Muscle layer of colon (tissue), 2 donors: ENCODE data around the gene RTTN.
"Not testable (repeated sequence)": the region's sequence is repeated elsewhere in the genome, so short reads cannot be mapped to it uniquely, and the experiment has no call there.

Source experiments
- H3K27ac ChIP-seq: one replicate; pipeline ENCODE4 v1.7.0; 2013; ENCODE audit warnings: low read depth, mild to moderate bottlenecking, low read length, moderate library complexity
- H3K27me3 ChIP-seq, 2 donors: one replicate each; pipeline ENCODE4 v1.7.0; 2013; ENCODE audit warnings: low read length in 2 of 2, mild to moderate bottlenecking in 2 of 2; ENCODE audit not compliant: insufficient read depth in 2 of 2, control insufficient read depth in 1 of 2
- H3K36me3 ChIP-seq: one replicate; pipeline ENCODE4 v1.7.0; 2013; ENCODE audit warnings: mild to moderate bottlenecking, low read length; ENCODE audit not compliant: insufficient read depth
- H3K4me1 ChIP-seq: one replicate; pipeline ENCODE4 v1.7.0; 2013; ENCODE audit warnings: mild to moderate bottlenecking, low read length; ENCODE audit not compliant: insufficient read depth
- H3K4me3 ChIP-seq, 2 donors: one replicate each; pipeline ENCODE4 v1.7.0; 2013; ENCODE audit warnings: low read length in 2 of 2, low read depth in 1 of 2, mild to moderate bottlenecking in 1 of 2, moderate library complexity in 1 of 2
- H3K9ac ChIP-seq: one replicate; pipeline ENCODE4 v1.7.0; 2013; ENCODE audit warnings: low read length
- H3K9me3 ChIP-seq: one replicate; pipeline ENCODE4 v1.7.0; 2013; ENCODE audit warnings: mild to moderate bottlenecking, low read length
- donor health status: abdominal sarcoma.
- donor health status: Adenocarcinoma of cecum.

The RTTN gene, protein sequence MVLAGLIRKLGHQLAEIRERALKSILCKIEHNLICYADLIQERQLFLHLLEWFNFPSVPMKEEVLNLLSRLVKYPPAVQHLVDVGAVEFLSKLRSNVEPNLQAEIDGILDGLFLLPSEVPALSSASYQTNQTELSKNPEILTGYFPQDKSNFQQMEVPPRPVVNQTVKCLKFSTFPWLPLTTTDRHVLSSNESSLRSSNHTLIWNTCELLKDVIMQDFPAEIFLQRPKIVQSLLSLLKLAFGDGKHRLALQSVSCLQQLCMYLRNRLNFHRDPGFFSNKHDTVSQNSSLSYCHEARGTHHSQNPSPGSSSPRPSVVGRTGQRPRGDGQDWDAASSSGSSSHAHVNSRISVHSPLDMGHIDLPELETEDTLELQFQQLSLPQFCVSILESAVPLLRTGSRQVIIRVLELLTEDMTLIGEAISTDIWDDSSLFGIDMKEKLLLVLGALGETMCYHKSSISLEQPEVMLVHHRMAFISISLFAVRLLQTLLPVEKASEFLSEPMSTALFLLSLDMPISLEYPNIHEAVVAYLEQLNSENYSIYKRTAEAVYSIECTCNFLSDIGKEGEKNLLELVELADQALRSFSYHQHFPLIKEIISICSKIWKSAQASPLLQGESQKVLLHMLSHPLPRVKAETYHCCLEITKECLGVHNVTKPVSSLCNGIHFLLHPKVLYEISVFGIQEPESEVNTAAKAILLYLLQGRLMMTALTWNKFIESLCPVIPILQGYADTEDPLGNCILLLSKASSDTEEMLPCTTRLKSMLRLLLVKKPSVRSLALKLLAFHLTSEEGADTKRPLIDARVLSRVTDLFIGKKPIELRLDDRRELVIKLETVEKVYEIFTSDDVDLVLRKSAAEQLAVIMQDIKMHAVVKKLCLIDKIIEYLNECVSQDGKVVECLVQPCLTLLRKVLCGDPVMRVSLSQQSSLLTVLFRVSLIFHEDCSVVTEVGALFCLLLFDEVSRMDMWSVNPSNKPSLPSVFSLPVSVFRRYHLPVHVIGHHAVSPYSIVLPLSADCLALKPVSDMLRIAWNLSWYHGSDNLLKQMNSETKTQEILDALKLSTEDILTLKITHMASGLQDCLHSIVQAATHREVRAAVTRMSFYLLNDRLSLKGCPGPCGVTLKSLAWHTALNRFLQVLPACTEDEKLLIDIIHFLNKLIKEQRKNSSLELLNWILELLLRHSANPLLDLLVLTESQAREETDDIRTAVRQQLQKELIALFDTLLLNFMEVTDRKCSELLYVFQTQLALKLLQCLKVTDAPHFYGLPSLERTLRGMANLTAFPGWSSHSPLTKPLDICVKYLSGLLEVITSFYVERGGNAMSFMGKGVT (N-terminal part only)

DNA sequence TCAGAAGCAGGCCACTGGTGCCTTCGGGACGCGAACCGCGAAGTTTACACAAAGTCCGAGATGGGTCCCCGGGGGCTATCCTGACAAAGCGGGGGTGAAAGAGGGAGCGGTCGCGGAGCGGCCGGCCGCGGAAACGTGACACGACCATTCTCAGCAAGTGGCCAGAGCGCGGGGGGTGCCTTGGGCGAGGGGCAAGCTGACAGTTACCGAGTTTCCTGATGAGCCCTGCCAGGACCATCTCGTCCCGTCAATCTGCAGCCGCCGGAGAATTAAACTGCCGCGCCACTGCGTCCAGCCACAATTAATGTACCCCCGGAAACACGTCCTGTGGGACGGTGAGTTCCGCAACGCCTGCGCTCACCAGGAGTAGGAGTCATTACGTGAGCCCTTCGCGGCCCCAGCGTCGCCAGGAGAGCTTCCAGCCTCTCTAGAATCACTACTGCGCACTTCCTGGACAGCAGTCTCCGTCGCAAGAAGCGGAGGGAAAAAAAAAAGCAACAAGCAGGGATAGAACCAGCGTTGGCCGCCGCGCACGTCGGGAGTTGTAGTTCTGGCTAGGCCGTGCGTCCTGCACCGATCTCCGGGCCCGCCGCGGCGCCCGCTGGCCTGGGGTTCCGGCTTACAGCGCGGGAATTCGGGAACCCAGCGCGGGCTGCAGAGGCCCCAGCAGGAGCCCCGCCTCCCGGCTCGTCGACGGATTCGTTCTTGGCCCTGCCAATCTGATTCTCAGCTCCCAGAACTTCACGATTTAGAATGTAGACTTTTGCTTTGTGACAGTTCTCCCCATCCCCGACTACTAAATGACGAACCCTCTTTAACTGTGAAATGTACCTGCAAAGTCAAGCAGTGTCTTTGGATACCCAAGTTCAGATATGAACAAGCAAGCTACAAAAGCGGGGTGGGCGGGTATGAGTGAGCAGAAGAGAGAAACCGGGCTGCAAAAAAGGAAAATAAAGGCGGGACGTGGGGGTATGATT lies at the start of gene RTTN:
Gene RTTN (minus strand): TSS at position 267 of the 977 bp plus-strand sequence. CDS start 29 bp downstream, at position 238.
- H3K4me1 ChIP-seq: peaks cover 9% of the 10 kb centered on the region
- no peaks in the 10 kb centered on the region for H3K9me3 ChIP-seq
- H3K9ac ChIP-seq: peak within 1 kb of the TSS; percentile 71
- H3K27ac ChIP-seq: peak within 1 kb of the TSS; percentile 62
- H3K27me3 ChIP-seq: no peaks in the 10 kb centered on the region
- H3K4me3 ChIP-seq: peak within 1 kb of the TSS; percentile 56 to 96
- H3K36me3 ChIP-seq: peaks cover 4% of the 10 kb centered on the region

GRCh38 chr18:70250781-70251180 lies 45.3 kb upstream of the RTTN start:
- Histone ChIP-seq H3K4me3 (no peak overlapping the region), H3K9ac (no peak overlapping the region), H3K9me3 (no peaks in the 10 kb centered on the region), H3K27ac (no peak overlapping the region), H3K4me1 (no peaks in the 10 kb centered on the region), H3K27me3 (no peaks in the 10 kb centered on the region), H3K36me3 (no peaks in the 10 kb centered on the region)

DNA sequence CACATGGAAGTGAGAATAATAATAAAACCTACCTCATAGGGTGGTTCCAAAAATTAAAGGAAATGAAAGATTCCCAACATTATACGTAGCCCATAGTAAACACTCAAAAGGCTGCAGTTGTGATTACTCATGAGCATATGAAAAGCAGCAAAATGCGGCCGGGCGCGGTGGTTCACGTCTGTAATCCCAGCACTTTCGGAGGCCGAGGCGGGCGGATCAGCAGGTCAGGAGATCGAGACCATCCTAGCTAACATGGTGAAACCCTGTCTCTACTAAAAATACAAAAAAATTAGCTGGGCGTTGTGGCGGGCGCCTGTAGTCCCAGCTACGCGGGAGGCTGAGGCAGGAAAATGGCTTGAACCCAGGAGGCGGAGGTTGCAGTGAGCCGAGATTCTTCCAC lies 44.4 kb upstream of the RTTN start:
- not testable (repeated sequence) for H3K36me3 ChIP-seq, H3K9me3 ChIP-seq, H3K4me1 ChIP-seq, H3K9ac ChIP-seq, H3K27me3 ChIP-seq, H3K27ac ChIP-seq, H3K4me3 ChIP-seq

DNA sequence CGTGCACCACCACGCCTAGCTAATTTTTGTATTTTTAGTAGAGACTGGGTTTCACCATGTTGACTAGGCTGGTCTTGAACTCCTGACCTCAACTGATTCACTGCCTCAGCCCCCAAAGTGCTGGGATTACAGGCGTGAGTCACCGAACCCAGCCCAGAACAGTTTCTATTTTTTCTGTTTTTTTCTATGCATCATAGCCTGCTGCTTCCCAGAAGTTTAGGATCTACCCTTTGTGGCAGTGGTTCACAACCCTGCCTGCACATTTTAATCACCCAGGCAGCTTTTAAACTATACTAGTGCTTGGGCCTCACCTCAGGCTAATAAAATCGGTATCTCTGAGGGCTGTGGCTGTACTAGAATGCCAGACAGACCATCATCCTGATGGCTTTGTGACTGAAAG lies 43.6 kb upstream of the RTTN start:
- no peaks in the 10 kb centered on the region for H3K36me3 ChIP-seq

DNA sequence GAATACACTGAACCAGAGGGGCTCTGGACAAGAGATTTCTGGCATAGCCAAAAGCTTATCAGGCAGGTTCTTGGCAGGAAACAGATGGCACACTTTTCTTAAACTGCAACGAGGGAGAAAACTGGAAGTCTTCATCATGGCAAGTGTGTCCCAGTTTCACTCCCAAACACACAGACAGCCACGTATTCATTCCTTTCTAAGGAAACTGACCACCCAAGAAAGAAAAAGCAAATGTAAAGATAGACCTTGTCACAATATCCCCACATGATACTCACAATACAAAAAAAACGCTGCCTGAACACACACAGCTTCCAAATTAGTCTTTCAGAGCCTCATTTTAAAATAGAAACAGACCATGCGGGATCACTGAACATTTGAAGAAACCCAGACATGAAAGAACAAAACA lies 40.6 kb upstream of the RTTN start:
- Histone ChIP-seq H3K4me1 (peaks cover 4% of the 10 kb centered on the region), H3K9ac (no peak overlapping the region), H3K27ac (no peak overlapping the region), H3K36me3 (no peaks in the 10 kb centered on the region), H3K9me3 (no peaks in the 10 kb centered on the region), H3K4me3 (peak overlapping the region in 1 of 2 donors; percentile 21), H3K27me3 (no peaks in the 10 kb centered on the region)

More for the DNA sequence above, 43.6 kb upstream of the RTTN start:
- no peak overlapping the region for H3K4me3 ChIP-seq
- H3K27me3 ChIP-seq: no peaks in the 10 kb centered on the region
- H3K9ac ChIP-seq: no peak overlapping the region
- H3K4me1 ChIP-seq: peaks cover 4% of the 10 kb centered on the region
- H3K27ac ChIP-seq: no peak overlapping the region
- H3K9me3 ChIP-seq: no peaks in the 10 kb centered on the region

- H3K9ac ChIP-seq: no peak overlapping the region
- no peaks in the 10 kb centered on the region for H3K9me3 ChIP-seq
- H3K27me3 ChIP-seq: no peaks in the 10 kb centered on the region
- no peak overlapping the region for H3K4me3 ChIP-seq
- no peak overlapping the region for H3K27ac ChIP-seq
- peaks cover 4% of the 10 kb centered on the region for H3K4me1 ChIP-seq
- H3K36me3 ChIP-seq: no peaks in the 10 kb centered on the region
These were observed 37.8 kb upstream of the RTTN start for GRCh38 chr18:70243131-70243929.

DNA sequence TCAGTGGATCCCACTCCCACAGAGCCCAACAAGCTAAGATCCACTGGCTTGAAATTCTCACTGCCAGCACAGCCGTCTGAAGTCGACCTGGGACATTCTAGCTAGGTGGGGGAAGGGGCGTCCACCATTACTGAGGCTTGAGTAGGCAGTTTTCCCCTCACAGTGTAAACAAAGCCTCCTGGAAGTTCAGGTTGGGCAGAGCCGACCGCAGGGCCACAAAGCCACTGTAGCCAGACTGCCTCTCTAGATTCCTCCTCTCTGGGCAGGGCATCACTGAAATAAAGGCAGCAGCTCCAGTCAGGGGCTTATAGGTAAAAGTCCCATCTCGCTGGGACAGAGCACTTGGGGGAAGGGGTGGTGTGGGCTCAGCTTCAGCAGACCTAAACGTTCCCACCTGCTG lies 31.4 kb upstream of the RTTN start:
- H3K9me3 ChIP-seq, H3K4me1 ChIP-seq, H3K4me3 ChIP-seq, H3K36me3 ChIP-seq, H3K27me3 ChIP-seq, H3K27ac ChIP-seq, H3K9ac ChIP-seq: not testable (repeated sequence)

- Histone ChIP-seq H3K27me3 (no peaks in the 10 kb centered on the region), H3K27ac (no peak overlapping the region), H3K9ac (no peak overlapping the region), H3K36me3 (no peaks in the 10 kb centered on the region), H3K9me3 (no peaks in the 10 kb centered on the region), H3K4me3 (no peak overlapping the region), H3K4me1 (no peaks in the 10 kb centered on the region)
These were observed 30.0 kb upstream of the RTTN start for GRCh38 chr18:70235478-70235877.

- Histone ChIP-seq H3K36me3 (no peaks in the 10 kb centered on the region), H3K4me3 (no peak overlapping the region), H3K9ac (no peak overlapping the region), H3K27ac (no peak overlapping the region), H3K4me1 (no peaks in the 10 kb centered on the region), H3K27me3 (no peaks in the 10 kb centered on the region), H3K9me3 (no peaks in the 10 kb centered on the region)
These were observed 29.4 kb upstream of the RTTN start for GRCh38 chr18:70234667-70235459.
